Mesendoderm (in vitro differentiated cells): ENCODE data around the gene MLST8.

ENCODE experiments used
- DNase-seq: peaks from one replicate; pipeline ENCODE4 v3.0.0; 2013
- H2AK5ac ChIP-seq: 2 replicates; pipeline ENCODE4 v1.6.1; 2013; ENCODE audit warnings: low read length, inconsistent platforms
- H2BK120ac ChIP-seq: 2 replicates; pipeline ENCODE4 v1.6.1; 2013; ENCODE audit warnings: low read depth, mild to moderate bottlenecking, low read length, moderate library complexity, mixed read lengths
- H2BK15ac ChIP-seq: replicated peaks from 2 replicates; pipeline ENCODE4 v1.6.1; 2013; ENCODE audit warnings: low read depth, mild to moderate bottlenecking, moderate library complexity
- H2BK5ac ChIP-seq: 2 replicates; pipeline ENCODE4 v1.6.1; 2013; ENCODE audit warnings: low read length, inconsistent platforms
- H3K18ac ChIP-seq: 2 replicates; pipeline ENCODE4 v1.6.1; 2013; ENCODE audit warnings: mild to moderate bottlenecking, low read length, mixed read lengths
- H3K23ac ChIP-seq: one replicate; pipeline ENCODE4 v1.6.1; 2013; ENCODE audit warnings: low read length
- H3K27ac ChIP-seq: 2 replicates; pipeline ENCODE4 v1.5.1; 2013; ENCODE audit warnings: low read depth, mild to moderate bottlenecking, inconsistent platforms, low read length, moderate library complexity
- H3K27me3 ChIP-seq: 2 replicates; pipeline ENCODE4 v1.6.1; 2013; ENCODE audit warnings: low read length, control low read depth, mild to moderate bottlenecking, inconsistent platforms; ENCODE audit not compliant: insufficient read depth, poor library complexity
- H3K36me3 ChIP-seq: 2 replicates; pipeline ENCODE4 v1.6.1; 2013; ENCODE audit warnings: low read length, inconsistent platforms; ENCODE audit not compliant: control insufficient read depth, insufficient read depth
- H3K4ac ChIP-seq: one replicate; pipeline ENCODE4 v1.6.1; 2013; ENCODE audit warnings: low read depth, mild to moderate bottlenecking, low read length, moderate library complexity
- H3K4me1 ChIP-seq: 2 replicates; pipeline ENCODE4 v1.6.1; 2013; ENCODE audit warnings: low read depth, low read length, inconsistent platforms; ENCODE audit not compliant: control insufficient read depth
- H3K4me2 ChIP-seq: 2 replicates; pipeline ENCODE4 v1.6.1; 2013; ENCODE audit warnings: low read length
- H3K4me3 ChIP-seq: 2 replicates; pipeline ENCODE4 v1.5.1; 2013; ENCODE audit warnings: mild to moderate bottlenecking, low read length
- H3K56ac ChIP-seq: one replicate; pipeline ENCODE4 v1.6.1; 2013; ENCODE audit warnings: low read length
- H3K79me1 ChIP-seq: 2 replicates; pipeline ENCODE4 v1.6.1; 2013; ENCODE audit warnings: low read length, inconsistent platforms
- H3K79me2 ChIP-seq: 2 replicates; pipeline ENCODE4 v1.6.1; 2013; ENCODE audit warnings: mild to moderate bottlenecking, low read length; ENCODE audit not compliant: control insufficient read depth, insufficient read depth
- H3K9ac ChIP-seq: 2 replicates; pipeline ENCODE4 v1.6.1; 2013; ENCODE audit warnings: low read length, inconsistent platforms
- H4K5ac ChIP-seq: one replicate; pipeline ENCODE4 v1.6.1; 2013; ENCODE audit warnings: low read length
- H4K8ac ChIP-seq: one replicate; pipeline ENCODE4 v1.6.1; 2013; ENCODE audit warnings: low read depth, mild to moderate bottlenecking, control low read depth, low read length, moderate library complexity
- WGBS: extraction: QIAGEN DNeasy Blood & Tissue Kit; methylation state at CpG from one replicate; pipeline ENCODE4 v1.1.7; 2013; ENCODE audit warnings: low lambda C conversion rate, missing lambda C conversion rate; ENCODE audit not compliant: insufficient coverage; ENCODE audit errors: extremely low coverage; 5-methylcytosine and 5-hydroxymethylcytosine counted together

The MLST8 gene

GRCh38 chr16:2208308-2208707 lies 3.1 kb downstream of the MLST8 start:
- Histone ChIP-seq H3K4me2 (no peak overlapping the region), H2BK5ac (no peak overlapping the region), H4K8ac (no peak overlapping the region), H3K4me3 (no peak overlapping the region), H3K4me1 (peaks cover 3% of the 10 kb centered on the region), H3K27ac (no peak overlapping the region), H3K9ac (no peak overlapping the region), H2BK120ac (no peak overlapping the region), H3K56ac (no peak overlapping the region), H3K79me1 (peaks cover 12% of the 10 kb centered on the region), H4K5ac (no peak overlapping the region), H2AK5ac (no peak overlapping the region), H3K23ac (no peak overlapping the region), H3K18ac (no peak overlapping the region), H3K36me3 (peaks cover 6% of the 10 kb centered on the region), H3K4ac (no peak overlapping the region), H2BK15ac (no peak overlapping the region), H3K79me2 (peaks cover 12% of the 10 kb centered on the region), H3K27me3 (no peaks in the 10 kb centered on the region)
- WGBS = no CpG with 5 or more reads among the region's 23 CpGs
- no peak for DNase-seq

DNA sequence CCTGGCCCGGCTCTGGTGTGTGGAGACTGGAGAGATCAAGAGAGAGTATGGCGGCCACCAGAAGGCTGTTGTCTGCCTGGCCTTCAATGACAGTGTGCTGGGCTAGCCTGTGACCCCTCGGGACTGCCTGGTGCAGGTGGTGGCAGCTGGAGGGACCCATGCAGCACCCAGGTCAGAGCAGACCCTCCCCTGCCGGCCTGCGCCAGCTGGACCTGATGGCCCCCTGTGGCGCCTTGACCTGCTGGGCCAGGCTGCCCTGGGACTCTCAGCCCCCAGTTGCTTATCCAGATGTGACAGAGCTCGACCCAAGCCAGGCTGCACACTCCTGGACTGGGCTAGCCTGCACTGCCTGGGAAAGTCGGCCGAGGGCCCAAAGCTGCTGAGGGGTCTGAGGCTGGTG lies 3.5 kb downstream of the MLST8 start:
- Histone ChIP-seq H3K56ac (no peak overlapping the region), H4K5ac (no peak overlapping the region), H3K4me3 (no peak overlapping the region), H3K4ac (no peak overlapping the region), H3K36me3 (peaks cover 6% of the 10 kb centered on the region), H3K4me1 (peaks cover 3% of the 10 kb centered on the region), H2AK5ac (no peak overlapping the region), H3K4me2 (no peak overlapping the region), H3K27ac (no peak overlapping the region), H3K79me1 (peaks cover 12% of the 10 kb centered on the region), H2BK5ac (no peak overlapping the region), H2BK15ac (no peak overlapping the region), H3K9ac (no peak overlapping the region), H2BK120ac (no peak overlapping the region), H3K27me3 (no peaks in the 10 kb centered on the region), H4K8ac (no peak overlapping the region), H3K18ac (no peak overlapping the region), H3K79me2 (peaks cover 17% of the 10 kb centered on the region), H3K23ac (no peak overlapping the region)
- DNase-seq = no peak
- no CpG with 5 or more reads among the region's 9 CpGs for WGBS

- no peak for DNase-seq
- no peak overlapping the region for H3K4ac ChIP-seq
Measured at GRCh38 chr16:2209258-2210008, 4.2 kb downstream of the MLST8 start.

GRCh38 chr16:2210009-2210332 lies 4.7 kb downstream of the MLST8 start:
- peaks cover 6% of the 10 kb centered on the region for H3K36me3 ChIP-seq
- no peak overlapping the region for H2AK5ac ChIP-seq
- WGBS = no CpG with 5 or more reads among the region's 17 CpGs
- peaks cover 24% of the 10 kb centered on the region for H3K79me2 ChIP-seq
- H3K4ac ChIP-seq = no peak overlapping the region
- H3K4me2 ChIP-seq = no peak overlapping the region
- H2BK120ac ChIP-seq = no peak overlapping the region
- peaks cover 15% of the 10 kb centered on the region for H3K79me1 ChIP-seq
- H3K9ac ChIP-seq = no peak overlapping the region
- H3K4me3 ChIP-seq = no peak overlapping the region
- no peaks in the 10 kb centered on the region for H3K27me3 ChIP-seq
- H4K5ac ChIP-seq = no peak overlapping the region
- no peak overlapping the region for H3K18ac ChIP-seq
- no peak overlapping the region for H3K27ac ChIP-seq
- H3K23ac ChIP-seq = no peak overlapping the region
- no peak overlapping the region for H4K8ac ChIP-seq
- H3K56ac ChIP-seq = no peak overlapping the region
- peaks cover 3% of the 10 kb centered on the region for H3K4me1 ChIP-seq
- no peak overlapping the region for H2BK15ac ChIP-seq
- no peak overlapping the region for H2BK5ac ChIP-seq
- no peak for DNase-seq

More at GRCh38 chr16:2209258-2210008, 4.2 kb downstream of the MLST8 start:
- Histone ChIP-seq H3K79me2 (peaks cover 23% of the 10 kb centered on the region), H2BK15ac (no peak overlapping the region), H3K56ac (no peak overlapping the region), H3K18ac (no peak overlapping the region), H3K79me1 (peaks cover 15% of the 10 kb centered on the region), H3K9ac (no peak overlapping the region), H4K8ac (no peak overlapping the region), H3K4me3 (no peak overlapping the region), H4K5ac (no peak overlapping the region), H2BK120ac (no peak overlapping the region), H2BK5ac (no peak overlapping the region), H3K4me1 (peaks cover 3% of the 10 kb centered on the region), H3K27ac (no peak overlapping the region), H3K27me3 (no peaks in the 10 kb centered on the region), H3K23ac (no peak overlapping the region), H3K36me3 (peaks cover 6% of the 10 kb centered on the region), H3K4me2 (no peak overlapping the region), H2AK5ac (no peak overlapping the region)
- WGBS = no CpG with 5 or more reads among the region's 29 CpGs

GRCh38 chr16:2210386-2211365 lies 5.4 kb downstream of the MLST8 start, which contains the start of gene BRICD5:
BRICD5 (minus strand) TSS chr16:2210863; CDS start chr16:2210833, 30 bp downstream.
- peaks cover 3% of the 10 kb centered on the region for H3K4me1 ChIP-seq
- H3K27me3 ChIP-seq = no peaks in the 10 kb centered on the region
- no peak within 1 kb of the TSS for H3K4me3 ChIP-seq
- no CpG with 5 or more reads among the region's 24 CpGs for WGBS
- no peak within 1 kb of the TSS for H2AK5ac ChIP-seq
- H2BK5ac ChIP-seq = no peak within 1 kb of the TSS
- no peak within 1 kb of the TSS for H3K4me2 ChIP-seq
- no peak within 1 kb of the TSS for H3K9ac ChIP-seq
- H2BK15ac ChIP-seq = no peak within 1 kb of the TSS
- H3K4ac ChIP-seq = no peak within 1 kb of the TSS
- no peak within 1 kb of the TSS for H4K8ac ChIP-seq
- H3K18ac ChIP-seq = no peak within 1 kb of the TSS
- H3K27ac ChIP-seq = no peak within 1 kb of the TSS
- H2BK120ac ChIP-seq = no peak within 1 kb of the TSS
- peaks cover 15% of the 10 kb centered on the region for H3K79me1 ChIP-seq
- H3K23ac ChIP-seq = no peak within 1 kb of the TSS
- H3K36me3 ChIP-seq = peaks cover 6% of the 10 kb centered on the region
- no peak within 1 kb of the TSS for H3K56ac ChIP-seq
- peaks cover 24% of the 10 kb centered on the region for H3K79me2 ChIP-seq
- DNase-seq = peak; percentile 47
- H4K5ac ChIP-seq = no peak within 1 kb of the TSS
